Measurements from ENCODE around the gene GREM1.

GREM1 gene

DNA sequence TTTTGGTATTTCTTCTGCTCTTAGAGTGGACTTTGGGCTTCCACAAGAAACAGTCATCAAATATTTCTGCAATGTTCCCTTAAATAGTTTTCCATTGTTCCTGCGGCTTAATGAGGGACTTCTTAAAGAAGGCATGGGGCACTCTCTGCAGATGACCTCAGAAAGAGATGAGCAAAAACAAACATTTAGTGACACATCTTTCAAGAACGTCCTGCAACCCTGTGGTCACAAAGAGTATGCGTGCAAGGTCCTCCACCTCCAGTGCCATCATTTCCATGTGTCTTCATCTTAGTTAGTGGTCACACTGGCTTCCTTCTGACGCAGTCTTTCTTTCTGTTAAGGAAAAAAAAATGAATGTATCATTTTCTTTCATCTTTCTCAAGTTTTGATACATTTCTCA is 56.2 kb downstream of the GREM1 start:
- H3K79me2 ChIP-seq (ENCODE audit: insufficient read depth, low read length) = no peaks in the 10 kb centered on the region
- no peaks in the 10 kb centered on the region for H3K9me2 ChIP-seq (replicated peaks; ENCODE audit: low read depth, low read length)
- H3K9ac ChIP-seq (ENCODE audit: low read depth, low read length, poor library complexity, severe bottlenecking) = no peak overlapping the region
- H4K20me1 ChIP-seq (ENCODE audit: insufficient read depth, low read length, poor library complexity, severe bottlenecking) = no peaks in the 10 kb centered on the region
- no peaks in the 10 kb centered on the region for H3K4me1 ChIP-seq (ENCODE audit: insufficient read depth, low read length, poor library complexity, severe bottlenecking)
- H3K4me3 ChIP-seq (ENCODE audit: low read length, poor library complexity, severe bottlenecking) = no peak overlapping the region
- no peaks in the 10 kb centered on the region for H3F3A ChIP-seq (ENCODE audit: low read depth)
- TF ChIP-seq, protein P1, sequence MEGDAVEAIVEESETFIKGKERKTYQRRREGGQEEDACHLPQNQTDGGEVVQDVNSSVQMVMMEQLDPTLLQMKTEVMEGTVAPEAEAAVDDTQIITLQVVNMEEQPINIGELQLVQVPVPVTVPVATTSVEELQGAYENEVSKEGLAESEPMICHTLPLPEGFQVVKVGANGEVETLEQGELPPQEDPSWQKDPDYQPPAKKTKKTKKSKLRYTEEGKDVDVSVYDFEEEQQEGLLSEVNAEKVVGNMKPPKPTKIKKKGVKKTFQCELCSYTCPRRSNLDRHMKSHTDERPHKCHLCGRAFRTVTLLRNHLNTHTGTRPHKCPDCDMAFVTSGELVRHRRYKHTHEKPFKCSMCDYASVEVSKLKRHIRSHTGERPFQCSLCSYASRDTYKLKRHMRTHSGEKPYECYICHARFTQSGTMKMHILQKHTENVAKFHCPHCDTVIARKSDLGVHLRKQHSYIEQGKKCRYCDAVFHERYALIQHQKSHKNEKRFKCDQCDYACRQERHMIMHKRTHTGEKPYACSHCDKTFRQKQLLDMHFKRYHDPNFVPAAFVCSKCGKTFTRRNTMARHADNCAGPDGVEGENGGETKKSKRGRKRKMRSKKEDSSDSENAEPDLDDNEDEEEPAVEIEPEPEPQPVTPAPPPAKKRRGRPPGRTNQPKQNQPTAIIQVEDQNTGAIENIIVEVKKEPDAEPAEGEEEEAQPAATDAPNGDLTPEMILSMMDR (conservative IDR thresholded peaks at IDR 0.05; ENCODE audit: low read length) = no peak
- no peak for TF ChIP-seq EZH2phosphoT487 (IDR thresholded peaks at IDR 0.05; ENCODE audit: borderline replicate concordance)
- no peak overlapping the region for H3K4me2 ChIP-seq (ENCODE audit: low read depth, low read length, poor library complexity, severe bottlenecking)
- H3K9me3 ChIP-seq (ENCODE audit: insufficient read depth, low read depth, low read length) = peaks cover 5% of the 10 kb centered on the region; the same call in 1 of the 2 replicates
- H3K36me3 ChIP-seq (ENCODE audit: insufficient read depth, low read length) = peaks cover 8% of the 10 kb centered on the region; the same call in 1 of the 2 replicates
- H2AFZ ChIP-seq (ENCODE audit: low read length) = no peak overlapping the region
- H3K27me3 ChIP-seq (ENCODE audit: insufficient read depth, low read length, poor library complexity, severe bottlenecking) = no peaks in the 10 kb centered on the region

DNA sequence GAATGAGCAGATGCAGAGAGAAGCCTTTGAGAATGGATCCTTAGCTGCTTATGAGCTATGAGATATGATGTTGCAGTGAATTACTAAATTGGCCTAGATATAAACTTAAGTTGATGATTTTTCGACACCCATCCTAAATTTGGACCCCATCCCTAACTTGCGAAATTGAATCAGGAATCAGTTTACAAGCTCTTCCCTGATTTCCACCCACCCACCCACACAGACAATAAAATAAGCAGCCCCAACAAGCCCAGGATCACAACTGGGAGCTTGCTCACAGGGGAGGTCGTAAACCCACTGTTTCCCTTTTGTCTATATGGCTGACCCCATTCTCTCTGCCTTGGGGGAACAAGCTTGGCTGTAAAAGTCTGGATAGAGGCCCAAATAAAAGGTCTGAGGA is 57.3 kb downstream of the GREM1 start:
- no peaks in the 10 kb centered on the region for H3K27me3 ChIP-seq (ENCODE audit: insufficient read depth, low read length, poor library complexity, severe bottlenecking)

DNA sequence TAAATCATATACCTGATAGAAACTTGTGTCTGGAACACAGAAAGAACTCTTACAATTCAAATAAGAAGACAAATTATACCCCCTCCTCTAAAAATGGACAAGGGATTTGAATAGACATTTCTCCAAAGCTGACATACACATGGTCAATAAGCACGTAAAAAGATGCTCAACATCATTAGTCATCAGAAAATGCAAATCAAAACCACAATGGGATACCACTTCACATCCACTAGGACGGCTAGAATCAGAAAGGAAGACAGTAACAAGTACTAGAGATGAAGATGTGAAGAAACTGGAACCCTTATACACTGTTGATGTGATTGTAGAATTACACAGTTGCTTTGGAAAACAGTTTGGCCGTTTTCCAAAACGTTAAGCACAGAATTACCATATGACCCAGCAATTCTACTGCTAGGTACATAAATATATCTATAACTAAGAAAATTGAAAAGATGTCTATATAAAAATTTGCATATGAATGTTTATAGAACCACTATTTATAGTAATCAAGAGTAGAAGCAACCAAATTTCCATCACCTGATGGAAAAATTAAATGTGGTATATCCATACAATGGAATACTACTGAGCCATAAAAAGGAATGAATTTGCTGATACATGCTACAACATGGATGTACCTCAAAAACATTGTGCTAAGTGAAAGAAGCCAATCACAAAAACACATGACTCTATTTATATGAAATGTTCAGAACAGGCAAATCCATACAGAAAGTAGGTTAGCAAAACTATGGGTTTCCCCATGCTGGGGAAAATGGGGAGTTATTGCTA is 60.8 kb downstream of the GREM1 start:
- H3K36me3 ChIP-seq (ENCODE audit: insufficient read depth, low read length) = peaks cover 8% of the 10 kb centered on the region; the same call in 1 of the 2 replicates
- H3K4me3 ChIP-seq (ENCODE audit: low read length, poor library complexity, severe bottlenecking) = no peak overlapping the region
- no peaks in the 10 kb centered on the region for H3K9me2 ChIP-seq (replicated peaks; ENCODE audit: low read depth, low read length)
- H2AFZ ChIP-seq (ENCODE audit: low read length) = no peak overlapping the region
- TF ChIP-seq, protein P1 (conservative IDR thresholded peaks at IDR 0.05; ENCODE audit: low read length) = no peak
- no peak for TF ChIP-seq EZH2phosphoT487 (IDR thresholded peaks at IDR 0.05; ENCODE audit: borderline replicate concordance)
- H3K79me2 ChIP-seq (ENCODE audit: insufficient read depth, low read length) = no peaks in the 10 kb centered on the region
- no peaks in the 10 kb centered on the region for H3F3A ChIP-seq (ENCODE audit: low read depth)
- H3K9me3 ChIP-seq (ENCODE audit: insufficient read depth, low read depth, low read length) = peaks cover 8% of the 10 kb centered on the region; the same call in 1 of the 2 replicates
- no peaks in the 10 kb centered on the region for H4K20me1 ChIP-seq (ENCODE audit: insufficient read depth, low read length, poor library complexity, severe bottlenecking)
- H3K4me1 ChIP-seq (ENCODE audit: insufficient read depth, low read length, poor library complexity, severe bottlenecking) = no peaks in the 10 kb centered on the region
- H3K27me3 ChIP-seq (ENCODE audit: insufficient read depth, low read length, poor library complexity, severe bottlenecking) = no peaks in the 10 kb centered on the region
- H3K9ac ChIP-seq (ENCODE audit: low read depth, low read length, poor library complexity, severe bottlenecking) = no peak overlapping the region
- H3K4me2 ChIP-seq (ENCODE audit: low read depth, low read length, poor library complexity, severe bottlenecking) = no peak overlapping the region

More for the DNA sequence above, 57.3 kb downstream of the GREM1 start:
- Histone ChIP-seq H3K36me3 (ENCODE audit: insufficient read depth, low read length) (peaks cover 8% of the 10 kb centered on the region; the same call in 1 of the 2 replicates), H3K79me2 (ENCODE audit: insufficient read depth, low read length) (no peaks in the 10 kb centered on the region), H3K9ac (ENCODE audit: low read depth, low read length, poor library complexity, severe bottlenecking) (no peak overlapping the region), H3K4me1 (ENCODE audit: insufficient read depth, low read length, poor library complexity, severe bottlenecking) (no peaks in the 10 kb centered on the region), H3K4me2 (ENCODE audit: low read depth, low read length, poor library complexity, severe bottlenecking) (no peak overlapping the region), H3F3A (ENCODE audit: low read depth) (no peaks in the 10 kb centered on the region), H4K20me1 (ENCODE audit: insufficient read depth, low read length, poor library complexity, severe bottlenecking) (no peaks in the 10 kb centered on the region), H3K9me2 (replicated peaks; ENCODE audit: low read depth, low read length) (no peaks in the 10 kb centered on the region), H3K9me3 (ENCODE audit: insufficient read depth, low read depth, low read length) (peaks cover 8% of the 10 kb centered on the region; the same call in 1 of the 2 replicates), H3K4me3 (ENCODE audit: low read length, poor library complexity, severe bottlenecking) (no peak overlapping the region), H2AFZ (ENCODE audit: low read length) (no peak overlapping the region)
- TF ChIP-seq, protein P1 (conservative IDR thresholded peaks at IDR 0.05; ENCODE audit: low read length) = no peak
- no peak for TF ChIP-seq EZH2phosphoT487 (IDR thresholded peaks at IDR 0.05; ENCODE audit: borderline replicate concordance)

Measured in Loucy (cell line).